Left colon (tissue), 2 donors: ENCODE results near the gene UBE2M. TPM values are rescaled to one million over a fixed set of nuclear protein-coding genes. Genes with fewer than 3 reads are reported as not detected.
"Not testable (repeated sequence)": the region's sequence is repeated elsewhere in the genome, so short reads cannot be mapped to it uniquely, and the experiment has no call there.

Source experiments
- ATAC-seq: fragments of 200-7000 bp; cut with Tn5 transposase; one replicate; pipeline ENCODE4 v1.9.1; 2020; ENCODE audit warnings: mild to moderate bottlenecking, moderate library complexity
- DNase-seq, 2 donors: peaks; one replicate each; pipeline ENCODE4 v3.0.0-alpha.2; 2020
- intact Hi-C, 2 donors: fragments of 100-400 bp; cut with DNase I in 1 of 2; cut with micrococcal nuclease in 1 of 2; formaldehyde crosslinking; loops; one replicate each; pipeline versions ENCODE4 v1.11.2 to v1.14.0; 2022; cut with DNase I, micrococcal nuclease
- total RNA-seq, 2 donors: library from RNA; stranded (reverse); fragmentation: NEBNext Ultra II Directional; extraction: Animal tissue kit (Norgen Biotek cat#: 25700); gene quantifications; one replicate each; pipeline ENCODE4 v1.2.1, GENCODE V29; 2021
- donor health status: DM: no; HTN: no; CAD: no.
- donor health status: DM: yes; HTN: yes; CAD: no.

Gene UBE2M
- total RNA-seq, 2 donors from 2014 or later, result 55.8 to 70.4 TPM

GRCh38 chr19:58547323-58548312 is 10.8 kb downstream of the UBE2M start:
- intact Hi-C loops, result no loop called here
- ATAC-seq (no peak), DNase-seq (no peak)

GRCh38 chr19:58546019-58546530 is 12.3 kb downstream of the UBE2M start:
- DNase-seq, result no peak
- no peak for ATAC-seq
- intact Hi-C loops, result no loop called here

- DNase-seq (no peak), ATAC-seq (no peak)
- intact Hi-C loops, result no loop called here
Observed at GRCh38 chr19:58545286-58546018, 13.0 kb downstream of the UBE2M start.

GRCh38 chr19:58544591-58545285 is 13.7 kb downstream of the UBE2M start:
- ATAC-seq (peak; percentile 32), DNase-seq (peak in 1 of 2 donors; percentile 53)
- intact Hi-C loops, result no loop called here

- intact Hi-C loops, result no loop called here
- ATAC-seq, result peak; percentile 91
- peak; percentile 98 to 99 for DNase-seq
Observed at GRCh38 chr19:58543826-58544590, 14.4 kb downstream of the UBE2M start, which contains the start of gene TRIM28. TRIM28 (plus strand) TSS chr19:58544064; CDS start chr19:58544758, 694 bp downstream.

- ATAC-seq, DNase-seq, intact Hi-C loops: not testable (repeated sequence)
Observed at GRCh38 chr19:58542641-58543372, 15.6 kb downstream of the UBE2M start.

- intact Hi-C loops, result not testable (repeated sequence)
Observed at GRCh38 chr19:58539169-58539559, 19.2 kb downstream of the UBE2M start.

GRCh38 chr19:58538257-58539168 is 19.9 kb downstream of the UBE2M start:
- intact Hi-C loops, result no loop called here
- ATAC-seq (peak; percentile 81), DNase-seq (no peak)

More at GRCh38 chr19:58539169-58539559, 19.2 kb downstream of the UBE2M start:
- DNase-seq, ATAC-seq: not testable (repeated sequence)

GRCh38 chr19:58536852-58537798 is 21.3 kb downstream of the UBE2M start:
- ATAC-seq (no peak), DNase-seq (no peak)
- intact Hi-C loops, result no loop called here

- ATAC-seq (no peak), DNase-seq (no peak)
- intact Hi-C loops, result no loop called here
Observed at GRCh38 chr19:58535857-58536256, 22.6 kb downstream of the UBE2M start.

- intact Hi-C loops, result no loop called here
- ATAC-seq, result peak; percentile 32
Observed at GRCh38 chr19:58531034-58531840, 27.2 kb downstream of the UBE2M start.

GRCh38 chr19:58529405-58529804 is 29.0 kb downstream of the UBE2M start:
- DNase-seq (no peak), ATAC-seq (no peak)
- intact Hi-C loops, result no loop called here

More at GRCh38 chr19:58531034-58531840, 27.2 kb downstream of the UBE2M start:
- no peak for DNase-seq

- no peak for DNase-seq
- no peak for ATAC-seq
- intact Hi-C loops, result no loop called here
Observed at GRCh38 chr19:58522709-58523108, 35.7 kb downstream of the UBE2M start.

GRCh38 chr19:58521651-58522050 is 36.8 kb downstream of the UBE2M start:
- DNase-seq (no peak), ATAC-seq (no peak)
- intact Hi-C loops, result no loop called here

- intact Hi-C loops, result no loop called here
- no peak for DNase-seq
- ATAC-seq, result no peak
Observed at GRCh38 chr19:58520257-58520599, 38.2 kb downstream of the UBE2M start.
